Measurements from ENCODE around the gene GRM5. TPM values are rescaled to one million over a fixed set of nuclear protein-coding genes. Genes with fewer than 3 reads are reported as not detected.
"Not testable (repeated sequence)": the region's sequence is repeated elsewhere in the genome, so short reads cannot be mapped to it uniquely, and the experiment has no call there.

GRM5 gene
- total RNA-seq, 1 donor from 2014 or later: not detected

- not testable (repeated sequence) for H3K9me3 Mint-ChIP-seq; H3K27ac Mint-ChIP-seq; H3K79me2 ChIP-seq (ENCODE audit: low read depth); H3F3A ChIP-seq (ENCODE audit: low read depth); H3K9me3 ChIP-seq (ENCODE audit: low read depth); H3K9ac ChIP-seq; H3K36me3 ChIP-seq; H2AFZ ChIP-seq (replicated peaks); H3K4me1 ChIP-seq; H3K27ac ChIP-seq; H3K36me3 Mint-ChIP-seq
- Histone ChIP-seq H3K4me2 (peak overlapping the region; percentile 69), H3K27me3 (peaks cover 68% of the 10 kb centered on the region), H4K20me1 (ENCODE audit: low read depth) (peaks cover 13% of the 10 kb centered on the region), H3K4me3 (peak overlapping the region; percentile 34)
- H3K27me3 Mint-ChIP-seq (ENCODE audit: insufficient read depth, low read depth): peaks cover 42% of the 10 kb centered on the region
- H3K4me3 Mint-ChIP-seq: peak overlapping the region; percentile 77
- TF ChIP-seq EZH2phosphoT487 (IDR thresholded peaks at IDR 0.05) (peak; percentile 54), EZH2 (IDR thresholded peaks at IDR 0.05) (peak; percentile 43)
- DNase-seq (ENCODE audit: low spot score): peak; percentile 65
- H3K4me1 Mint-ChIP-seq: peaks cover 17% of the 10 kb centered on the region
Measured at GRCh38 chr11:89062771-89063298, 2.9 kb downstream of the GRM5 start.

- not testable (repeated sequence) for H3K79me2 ChIP-seq (ENCODE audit: low read depth); H3K9me3 Mint-ChIP-seq; H3K4me2 ChIP-seq; H3K4me3 ChIP-seq; H3K36me3 Mint-ChIP-seq; H3K27ac Mint-ChIP-seq; H3K36me3 ChIP-seq; H3K9ac ChIP-seq; H3F3A ChIP-seq (ENCODE audit: low read depth); H2AFZ ChIP-seq (replicated peaks); H3K9me3 ChIP-seq (ENCODE audit: low read depth); H3K4me3 Mint-ChIP-seq; H3K4me1 ChIP-seq; H3K27ac ChIP-seq
- H3K4me1 Mint-ChIP-seq: peaks cover 17% of the 10 kb centered on the region
- Histone ChIP-seq H4K20me1 (ENCODE audit: low read depth) (peaks cover 13% of the 10 kb centered on the region), H3K27me3 (peaks cover 58% of the 10 kb centered on the region)
- peaks cover 38% of the 10 kb centered on the region for H3K27me3 Mint-ChIP-seq (ENCODE audit: insufficient read depth, low read depth)
- DNase-seq (ENCODE audit: low spot score): peak; percentile 51
Measured at GRCh38 chr11:89061839-89062238, 3.9 kb downstream of the GRM5 start.

GRCh38 chr11:89057406-89057805, 8.4 kb downstream of the GRM5 start:
- H3K4me3 Mint-ChIP-seq; H2AFZ ChIP-seq (replicated peaks); H3K27ac Mint-ChIP-seq; H3K9me3 ChIP-seq (ENCODE audit: low read depth); H3K36me3 Mint-ChIP-seq; H3K4me1 Mint-ChIP-seq; H3K27me3 Mint-ChIP-seq (ENCODE audit: insufficient read depth, low read depth); H3K27ac ChIP-seq; H3K4me2 ChIP-seq; H4K20me1 ChIP-seq (ENCODE audit: low read depth); H3K4me3 ChIP-seq; H3K9me3 Mint-ChIP-seq; H3K79me2 ChIP-seq (ENCODE audit: low read depth); H3K9ac ChIP-seq; H3F3A ChIP-seq (ENCODE audit: low read depth); DNase-seq (ENCODE audit: low spot score); H3K36me3 ChIP-seq; H3K4me1 ChIP-seq: not testable (repeated sequence)
- peaks cover 14% of the 10 kb centered on the region for H3K27me3 ChIP-seq

- H3F3A ChIP-seq (ENCODE audit: low read depth): no peaks in the 10 kb centered on the region
- H3K36me3 ChIP-seq: no peaks in the 10 kb centered on the region
- Mint-ChIP-seq H3K9me3 (no peaks in the 10 kb centered on the region), H3K4me1 (peaks cover 6% of the 10 kb centered on the region), H3K4me3 (no peak overlapping the region), H3K27me3 (ENCODE audit: insufficient read depth, low read depth) (no peaks in the 10 kb centered on the region), H3K27ac (no peak overlapping the region), H3K36me3 (no peaks in the 10 kb centered on the region)
- no peak overlapping the region for H3K4me2 ChIP-seq
- no peak overlapping the region for H3K9ac ChIP-seq
- H4K20me1 ChIP-seq (ENCODE audit: low read depth): no peaks in the 10 kb centered on the region
- TF ChIP-seq EZH2phosphoT487 (IDR thresholded peaks at IDR 0.05) (no peak), EZH2 (IDR thresholded peaks at IDR 0.05) (no peak), CTCF (IDR thresholded peaks at IDR 0.05) (no peak)
- H3K27ac ChIP-seq: no peak overlapping the region
- H2AFZ ChIP-seq (replicated peaks): no peak overlapping the region
- H3K79me2 ChIP-seq (ENCODE audit: low read depth): no peaks in the 10 kb centered on the region
- no peaks in the 10 kb centered on the region for H3K4me1 ChIP-seq
- no peak overlapping the region for H3K4me3 ChIP-seq
- H3K27me3 ChIP-seq: no peaks in the 10 kb centered on the region
- no peak for DNase-seq (ENCODE audit: low spot score)
- H3K9me3 ChIP-seq (ENCODE audit: low read depth): no peaks in the 10 kb centered on the region
Measured at GRCh38 chr11:89052220-89052619, 13.6 kb downstream of the GRM5 start.

- not testable (repeated sequence) for H3K4me1 ChIP-seq, H3K4me2 ChIP-seq, H3K27me3 ChIP-seq
Measured at GRCh38 chr11:89047159-89047558, 18.6 kb downstream of the GRM5 start.

GRCh38 chr11:89043861-89044588, 21.8 kb downstream of the GRM5 start:
- H3K4me1 ChIP-seq; H2AFZ ChIP-seq (replicated peaks); H3K36me3 Mint-ChIP-seq; H3K27me3 ChIP-seq; H3K27ac ChIP-seq; DNase-seq (ENCODE audit: low spot score); H3K4me3 Mint-ChIP-seq; H3K27me3 Mint-ChIP-seq (ENCODE audit: insufficient read depth, low read depth); H3K27ac Mint-ChIP-seq; H3K79me2 ChIP-seq (ENCODE audit: low read depth); H3K9me3 ChIP-seq (ENCODE audit: low read depth); H3K9ac ChIP-seq; H4K20me1 ChIP-seq (ENCODE audit: low read depth); H3F3A ChIP-seq (ENCODE audit: low read depth); H3K4me3 ChIP-seq; H3K36me3 ChIP-seq; H3K4me2 ChIP-seq; H3K4me1 Mint-ChIP-seq; H3K9me3 Mint-ChIP-seq: not testable (repeated sequence)

More at GRCh38 chr11:89047159-89047558, 18.6 kb downstream of the GRM5 start:
- not testable (repeated sequence) for H3K27ac Mint-ChIP-seq; H3K9me3 Mint-ChIP-seq; H3K27ac ChIP-seq; DNase-seq (ENCODE audit: low spot score); H3K9ac ChIP-seq; H3K36me3 Mint-ChIP-seq; H3K4me3 ChIP-seq; H3F3A ChIP-seq (ENCODE audit: low read depth); H3K9me3 ChIP-seq (ENCODE audit: low read depth); H3K79me2 ChIP-seq (ENCODE audit: low read depth); H3K4me3 Mint-ChIP-seq; H3K27me3 Mint-ChIP-seq (ENCODE audit: insufficient read depth, low read depth); H2AFZ ChIP-seq (replicated peaks); H4K20me1 ChIP-seq (ENCODE audit: low read depth); H3K36me3 ChIP-seq; H3K4me1 Mint-ChIP-seq

GRCh38 chr11:89029671-89030070, 36.1 kb downstream of the GRM5 start:
- not testable (repeated sequence) for H3K27ac ChIP-seq; H3K27ac Mint-ChIP-seq; H4K20me1 ChIP-seq (ENCODE audit: low read depth); H3K4me2 ChIP-seq; H3K4me3 ChIP-seq; H3K27me3 ChIP-seq; H3K36me3 Mint-ChIP-seq; H3K36me3 ChIP-seq; H3K9me3 Mint-ChIP-seq; H3F3A ChIP-seq (ENCODE audit: low read depth); H3K4me1 ChIP-seq; H2AFZ ChIP-seq (replicated peaks); H3K79me2 ChIP-seq (ENCODE audit: low read depth); H3K27me3 Mint-ChIP-seq (ENCODE audit: insufficient read depth, low read depth); H3K4me3 Mint-ChIP-seq; H3K9ac ChIP-seq; H3K4me1 Mint-ChIP-seq; H3K9me3 ChIP-seq (ENCODE audit: low read depth); DNase-seq (ENCODE audit: low spot score)

Data from neural progenitor cell (in vitro differentiated cells).